Endometrial microvascular endothelial cells (primary cell): ENCODE results near the gene ZBTB7A. TPM values are rescaled to one million over a fixed set of nuclear protein-coding genes. Genes with fewer than 3 reads are reported as not detected.

ENCODE experiments used
- in situ Hi-C: cut with HindIII; loops from 2 replicates; pipeline ENCODE4 v1.10.0; 2017; ENCODE audit warnings: low sequenced_read_pairs, low pct_unique_long_range_greater_than_20kb; ENCODE audit errors: inconsistent ontology term
- total RNA-seq: library from RNA; depleted of rRNA; stranded (reverse); fragments of >200 nt; gene quantifications from one replicate; pipeline ENCODE4 v1.2.3, GENCODE V29; 2015; ENCODE audit errors: inconsistent ontology term

ZBTB7A gene
- total RNA-seq, 1 donor from 2014 or later, result 28.1 TPM

DNA sequence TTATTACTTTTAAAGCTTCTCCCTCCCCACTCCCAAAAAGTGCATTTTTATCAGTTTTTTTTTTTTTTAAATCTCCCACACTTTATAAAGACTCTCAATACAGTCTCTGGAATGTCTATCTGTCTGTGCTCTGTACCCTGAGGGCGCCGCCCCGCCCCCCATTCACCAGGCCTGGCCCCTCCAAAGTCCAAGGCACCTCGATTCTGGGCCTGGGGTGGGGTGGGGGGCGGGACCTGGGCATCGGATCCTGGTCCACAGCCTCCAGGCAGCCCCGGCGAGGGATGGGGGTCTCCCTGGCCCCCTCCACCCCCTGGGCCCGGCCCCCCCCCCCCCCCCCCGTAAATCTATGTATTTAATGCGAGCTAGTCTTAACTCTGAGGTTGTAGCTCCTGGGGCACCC lies 23.3 kb downstream of the ZBTB7A start:
- in situ Hi-C loops, result no loop called here

DNA sequence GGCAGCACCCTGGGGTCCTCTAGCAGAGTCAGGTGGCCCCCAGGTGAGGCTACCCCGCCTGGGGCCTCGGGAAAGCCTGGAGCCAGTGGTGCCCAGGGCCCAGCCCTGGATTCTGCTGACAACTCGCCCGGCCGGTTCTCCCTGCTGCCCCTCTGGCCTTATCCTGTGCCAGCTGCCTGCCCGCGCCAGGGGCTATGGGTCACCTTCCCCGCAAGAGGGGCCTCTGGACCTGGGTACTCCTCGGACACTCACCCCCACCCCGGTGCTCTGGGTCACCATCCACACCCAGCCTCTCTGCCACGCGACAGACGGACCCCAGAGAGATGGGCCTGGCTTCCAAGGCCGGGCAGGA lies 24.0 kb downstream of the ZBTB7A start:
- in situ Hi-C loops, result no loop called here

DNA sequence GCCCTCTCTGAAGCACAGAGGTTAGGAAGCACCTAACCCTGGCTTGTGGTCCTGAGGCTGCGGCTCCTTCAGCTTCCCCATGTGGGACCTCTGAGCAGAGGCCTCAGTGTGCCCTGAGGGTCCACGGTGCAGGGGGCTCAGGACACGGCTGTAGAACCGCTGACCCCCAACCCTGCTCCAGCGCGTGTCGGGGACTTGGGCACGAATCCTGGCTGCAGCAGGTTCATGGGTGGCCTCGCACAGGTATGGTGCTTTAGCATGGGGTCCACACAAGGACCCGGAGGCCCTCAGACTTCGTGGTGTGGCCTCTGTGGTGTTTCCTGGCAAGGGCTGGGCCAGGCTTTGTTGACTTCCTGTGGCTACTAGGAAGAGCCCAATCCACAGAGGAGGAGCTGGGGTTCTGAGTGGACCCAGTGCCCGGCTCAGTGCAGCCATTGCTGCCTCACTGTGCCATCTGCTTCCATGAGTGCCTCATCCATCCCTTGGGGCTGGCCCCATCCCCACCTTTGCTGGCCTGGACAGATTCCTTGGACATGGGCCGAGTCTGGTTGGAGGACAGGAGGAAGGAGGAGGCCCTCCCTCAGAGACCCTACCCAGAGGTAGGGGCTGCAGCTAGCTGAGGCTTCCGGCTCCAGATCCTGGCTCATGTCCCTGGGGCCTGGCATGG lies 24.5 kb downstream of the ZBTB7A start:
- in situ Hi-C loops, result no loop called here

DNA sequence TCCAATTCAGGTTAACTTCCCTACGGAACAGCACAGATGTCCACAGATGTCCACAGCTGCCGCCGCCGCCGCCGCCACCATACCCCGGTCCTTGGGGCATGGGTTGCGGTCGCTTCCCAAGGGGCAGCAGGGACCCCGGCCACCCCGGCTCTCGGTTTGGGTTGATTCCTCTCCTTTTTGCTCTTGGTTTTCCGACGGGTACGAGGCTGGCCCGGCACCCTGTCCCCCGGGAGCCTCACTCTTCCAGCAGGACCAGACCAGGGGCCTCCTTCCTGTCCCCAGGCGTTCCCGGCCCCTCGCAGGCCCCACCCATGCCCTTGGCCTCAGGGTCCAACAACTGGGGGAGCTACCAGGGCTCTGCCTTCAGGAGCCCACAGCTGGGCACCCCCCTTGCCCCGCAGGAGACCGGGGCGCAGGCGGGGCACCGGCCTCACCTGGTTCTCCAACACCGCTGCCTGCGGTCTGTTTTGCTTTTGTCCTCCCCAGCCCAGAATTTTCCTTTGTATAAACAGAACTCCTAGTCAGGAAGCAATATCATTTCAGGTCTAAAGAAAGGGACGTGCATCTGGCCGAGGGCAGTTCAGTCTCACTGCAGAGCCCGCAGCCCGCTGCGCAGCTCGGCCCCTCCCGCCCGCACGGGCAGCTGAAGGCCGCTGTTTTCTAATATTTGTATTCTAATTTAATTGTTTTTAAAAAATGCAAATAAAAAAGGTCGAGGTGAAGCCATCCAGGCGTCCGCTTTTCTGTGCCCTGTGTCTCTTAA lies 27.9 kb downstream of the ZBTB7A start:
- in situ Hi-C loops, result no loop called here

DNA sequence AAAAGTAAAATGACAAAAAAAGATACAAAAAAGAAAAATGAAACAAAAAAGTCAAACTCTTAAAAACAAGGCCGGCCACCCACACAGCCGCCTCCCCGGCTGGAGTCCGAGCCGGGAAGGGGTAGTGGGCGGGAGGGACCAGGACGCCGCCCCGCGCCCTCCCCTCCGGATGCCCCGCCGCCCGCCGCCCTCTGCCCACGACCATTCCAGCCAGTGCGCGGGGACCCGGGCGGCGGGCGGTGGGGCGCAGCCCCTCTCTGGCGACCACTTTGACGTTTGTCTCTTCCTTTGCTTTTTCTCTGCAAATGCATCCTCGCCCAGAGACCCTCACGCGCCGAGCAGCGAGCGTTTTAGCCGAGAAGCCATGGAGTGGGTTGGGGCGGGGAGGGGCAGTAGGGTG lies 28.6 kb downstream of the ZBTB7A start:
- in situ Hi-C loops, result no loop called here

DNA sequence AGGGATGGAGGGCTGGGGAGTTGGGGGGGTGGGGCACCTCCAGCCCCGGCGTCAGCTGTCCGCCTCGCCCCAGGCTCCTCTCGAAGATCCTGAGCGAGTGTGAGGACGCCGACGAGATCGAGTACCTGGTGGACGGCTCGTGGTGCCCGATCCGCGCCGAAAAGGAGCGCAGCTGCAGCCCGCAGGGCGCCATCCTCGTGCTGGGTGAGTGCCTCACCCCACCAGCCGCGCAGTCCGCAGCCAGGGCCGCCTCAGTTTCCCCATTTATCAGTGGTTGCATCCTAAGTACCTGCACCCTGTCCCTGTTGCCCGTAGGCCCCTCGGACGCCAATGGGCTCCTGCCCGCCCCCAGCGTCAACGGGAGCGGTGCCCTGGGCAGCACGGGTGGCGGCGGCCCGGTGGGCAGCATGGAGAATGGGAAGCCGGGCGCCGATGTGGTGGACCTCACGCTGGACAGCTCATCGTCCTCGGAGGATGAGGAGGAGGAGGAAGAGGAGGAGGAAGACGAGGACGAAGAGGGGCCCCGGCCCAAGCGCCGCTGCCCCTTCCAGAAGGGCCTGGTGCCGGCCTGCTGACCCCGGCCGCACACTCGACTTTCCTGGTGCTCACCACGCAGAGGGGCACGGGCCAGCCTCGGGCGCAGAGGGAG lies 29.3 kb downstream of the ZBTB7A start:
- in situ Hi-C loops, result no loop called here

DNA sequence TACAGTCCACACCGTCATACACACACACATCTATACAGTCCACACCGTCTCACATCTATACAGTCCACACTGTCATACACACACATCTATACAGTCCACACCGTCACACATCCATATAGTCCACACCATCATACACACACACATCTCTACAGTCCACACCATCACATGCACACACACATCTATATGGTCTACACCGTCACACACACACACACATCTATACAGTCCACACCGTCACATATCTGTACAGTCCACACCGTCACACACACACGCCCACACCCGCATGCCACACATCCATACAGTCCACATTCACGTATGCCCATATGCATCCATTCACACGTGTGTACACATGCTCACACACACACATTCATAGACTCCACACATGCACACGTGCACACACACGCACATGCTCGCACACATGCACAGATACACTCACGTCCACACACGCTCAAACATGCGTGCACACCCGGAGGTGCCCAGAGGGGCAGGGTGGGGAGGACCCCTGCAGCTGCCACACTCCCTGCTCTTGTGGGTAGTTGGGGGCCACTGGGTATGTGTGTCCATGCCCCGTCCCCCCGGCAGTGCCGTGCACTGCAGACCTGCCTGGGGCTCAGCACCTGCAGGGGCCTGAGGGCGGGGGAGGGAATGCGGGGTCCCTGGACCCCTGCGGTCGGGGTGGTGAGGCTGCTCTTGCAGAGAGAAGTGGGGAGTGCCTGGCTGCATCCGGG lies 30.0 kb downstream of the ZBTB7A start:
- in situ Hi-C loops, result no loop called here

DNA sequence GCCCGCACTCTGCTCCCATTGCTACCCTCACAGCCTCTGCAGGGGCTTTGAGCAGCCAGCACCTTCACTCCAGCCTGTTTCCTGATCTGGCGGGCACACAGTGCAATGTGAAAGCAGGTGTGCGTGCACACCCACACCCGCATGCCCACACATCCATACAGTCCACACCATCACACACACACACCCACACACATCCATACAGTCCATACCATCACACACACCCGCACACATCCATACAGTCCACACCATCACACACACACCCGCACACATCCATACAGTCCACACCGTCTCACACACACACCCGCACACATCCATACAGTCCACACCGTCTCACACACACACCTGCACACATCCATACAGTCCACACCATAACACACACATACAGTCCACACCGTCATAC lies 31.1 kb downstream of the ZBTB7A start:
- in situ Hi-C loops, result no loop called here

DNA sequence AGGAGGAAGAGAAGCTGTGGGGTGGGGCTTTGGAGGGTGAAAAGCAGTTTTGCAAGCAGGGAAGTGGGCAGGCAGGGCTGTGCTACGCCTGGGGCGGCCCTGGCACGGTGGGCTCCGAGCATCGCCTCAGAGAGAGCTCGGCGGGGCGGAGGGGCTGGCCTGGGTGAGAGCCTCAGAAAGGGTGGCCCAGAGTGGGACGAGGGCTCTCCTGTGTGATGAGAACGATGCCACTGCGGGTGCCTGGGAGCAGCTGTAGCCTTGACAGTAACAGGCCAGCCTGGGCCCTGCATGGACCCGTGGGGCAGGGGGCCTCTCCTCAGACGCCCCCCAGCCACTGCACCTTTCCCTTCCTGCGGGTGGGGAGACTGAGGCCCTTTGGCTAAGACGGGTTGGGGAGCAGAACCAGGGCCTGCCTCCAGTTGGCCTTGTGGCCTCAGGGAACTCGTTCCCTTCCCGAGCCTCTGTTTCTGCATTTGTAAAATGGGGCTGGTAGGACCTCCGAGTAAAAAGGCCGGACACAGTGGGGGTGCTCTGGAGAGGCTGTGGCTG lies 31.6 kb downstream of the ZBTB7A start:
- in situ Hi-C loops, result no loop called here

DNA sequence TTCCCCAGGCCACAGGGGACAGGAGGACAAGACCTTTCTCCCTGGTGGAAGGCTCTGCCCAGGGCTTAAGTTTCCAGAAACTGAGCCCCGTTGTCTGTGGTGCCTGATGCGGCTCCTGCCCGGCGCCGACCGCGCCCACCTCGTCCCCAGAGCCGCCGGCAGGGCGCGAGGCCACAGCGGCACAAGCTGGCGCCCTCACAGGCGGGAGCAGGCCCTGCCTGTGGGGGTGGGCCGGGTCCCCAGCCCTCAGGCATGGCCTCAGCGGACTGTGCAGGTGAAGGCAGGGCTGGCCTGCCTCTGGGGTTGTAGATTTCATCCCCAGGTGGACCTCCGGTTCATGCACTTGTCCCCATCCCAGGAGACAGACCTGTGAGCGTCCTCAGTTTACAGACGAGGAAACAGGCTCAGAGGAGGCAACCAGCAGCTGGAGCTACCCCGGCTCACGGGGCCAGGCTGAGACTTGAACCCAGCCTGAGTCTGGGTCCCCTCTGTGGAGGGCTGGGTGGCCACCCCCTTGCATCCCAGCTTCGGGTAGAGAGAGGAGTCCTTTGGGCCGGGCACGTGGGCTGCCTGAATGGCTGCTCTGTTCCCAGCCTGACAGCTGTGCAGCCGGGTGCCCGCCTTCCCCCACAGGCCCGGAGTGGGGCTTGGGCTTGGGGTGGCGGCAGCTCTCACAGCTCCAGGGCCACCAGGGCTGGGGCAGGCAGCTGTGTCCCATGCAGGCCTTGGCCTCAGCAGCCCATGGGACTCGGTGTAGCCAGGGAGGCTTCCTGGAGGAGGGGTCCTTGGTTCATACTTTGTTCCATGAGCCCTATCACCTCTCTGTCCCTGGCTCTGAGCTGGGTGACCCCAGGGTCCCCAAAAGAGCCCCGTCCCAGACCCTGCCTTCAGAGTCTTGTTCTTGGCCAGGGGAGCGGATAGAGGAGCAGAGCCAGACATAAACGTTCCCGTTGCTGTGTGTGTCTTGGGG lies 32.4 kb downstream of the ZBTB7A start:
- in situ Hi-C loops, result no loop called here

DNA sequence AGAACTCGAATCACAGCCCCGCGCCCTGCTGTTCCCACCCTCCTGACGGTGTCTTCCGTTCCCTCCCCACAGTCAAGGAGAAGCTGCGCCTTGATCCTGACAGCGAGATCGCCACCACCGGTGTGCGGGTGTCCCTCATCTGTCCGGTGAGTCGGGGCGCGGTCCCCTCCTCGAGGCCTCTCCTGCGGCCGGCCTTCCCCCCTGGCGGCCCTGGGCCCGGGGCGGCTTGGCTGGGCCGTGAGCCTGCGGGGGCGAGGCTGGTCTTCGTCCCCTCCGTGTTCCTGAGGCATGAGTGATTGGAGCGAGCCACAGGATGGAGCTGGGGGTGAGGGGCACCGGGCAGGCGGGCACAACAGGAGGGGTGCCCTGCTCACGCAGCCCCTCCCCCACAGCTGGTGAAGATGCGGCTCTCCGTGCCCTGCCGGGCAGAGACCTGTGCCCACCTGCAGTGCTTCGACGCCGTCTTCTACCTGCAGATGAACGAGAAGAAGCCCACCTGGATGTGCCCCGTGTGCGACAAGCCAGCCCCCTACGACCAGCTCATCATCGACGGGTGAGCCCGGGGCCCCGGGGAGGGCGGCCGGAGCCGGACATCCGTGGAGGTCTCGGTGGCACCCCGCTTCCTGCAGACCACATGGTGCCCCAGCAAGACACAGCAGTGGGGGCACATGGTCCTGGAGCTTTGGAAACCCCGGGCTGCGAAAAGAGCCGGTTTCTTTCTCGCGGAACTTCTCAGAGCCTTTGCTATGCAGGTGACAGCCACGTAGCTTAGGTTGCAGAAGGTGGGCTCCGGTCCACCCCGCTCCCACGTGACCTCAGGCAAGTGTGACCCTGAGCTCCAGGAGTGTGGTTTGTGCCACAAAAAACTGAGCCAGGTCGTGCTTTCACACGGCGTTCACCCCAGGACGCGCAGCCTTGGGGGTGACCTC lies 33.4 kb downstream of the ZBTB7A start:
- in situ Hi-C loops, result no loop called here

DNA sequence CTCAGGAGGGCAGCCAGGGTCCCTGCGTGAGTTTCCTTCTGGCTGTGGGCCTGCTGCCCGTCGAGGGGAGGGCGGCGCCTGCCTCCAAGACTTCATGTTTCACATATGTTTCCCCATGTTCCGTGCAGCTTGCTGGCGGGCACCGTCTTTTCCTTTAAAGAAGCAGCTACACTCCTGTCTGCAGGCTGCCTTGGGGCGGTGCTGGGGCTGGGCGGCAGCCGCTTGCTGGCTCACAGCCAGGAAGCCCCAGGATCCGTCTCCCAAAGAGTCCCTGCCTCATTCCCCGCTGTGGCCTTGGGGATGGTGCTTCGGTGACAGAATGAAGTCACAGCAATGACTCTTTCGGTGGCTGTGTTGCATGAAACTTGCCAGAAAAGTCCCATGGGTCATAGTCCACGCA lies 34.3 kb downstream of the ZBTB7A start:
- in situ Hi-C loops, result no loop called here

DNA sequence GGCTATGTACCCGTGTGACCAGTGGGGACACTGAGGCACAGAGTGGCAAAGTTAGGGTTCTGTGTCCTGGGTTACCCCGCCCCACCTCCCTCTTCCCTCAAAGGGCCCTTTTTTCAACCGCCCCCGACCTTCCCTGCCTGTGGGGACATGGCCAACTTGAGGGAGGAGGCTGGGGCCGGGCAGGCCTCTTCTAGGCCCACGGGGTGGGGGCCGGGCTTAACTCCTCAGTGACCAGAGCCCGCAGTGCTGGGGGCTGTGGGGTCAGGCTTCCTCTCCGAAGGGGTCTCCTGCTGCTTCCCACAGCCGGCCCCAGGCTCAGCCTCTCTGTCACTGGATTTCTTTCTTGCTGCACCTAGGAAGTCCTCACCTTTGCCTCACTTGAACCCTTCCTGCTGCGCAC lies 35.3 kb downstream of the ZBTB7A start:
- in situ Hi-C loops, result no loop called here

DNA sequence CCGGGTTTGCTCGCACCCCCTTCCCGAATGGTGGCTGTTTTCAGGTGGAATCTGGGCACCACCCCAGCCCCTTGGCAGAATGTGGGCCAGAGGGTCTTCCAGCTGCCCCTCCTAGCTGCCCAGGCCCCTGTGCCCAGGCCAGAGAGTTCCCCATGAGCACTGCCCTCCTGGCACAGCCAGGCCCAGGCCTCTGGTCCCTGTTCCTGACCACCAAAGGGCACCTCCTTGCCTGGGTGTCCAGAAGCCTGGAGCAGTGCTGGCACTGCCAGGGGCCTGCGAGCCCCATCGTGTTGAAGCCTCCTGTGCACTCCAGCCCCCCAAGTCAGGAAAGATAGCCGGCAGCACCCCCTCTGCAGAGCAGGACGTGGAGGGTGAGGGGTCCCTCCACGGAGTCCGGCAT lies 35.7 kb downstream of the ZBTB7A start:
- in situ Hi-C loops, result no loop called here

DNA sequence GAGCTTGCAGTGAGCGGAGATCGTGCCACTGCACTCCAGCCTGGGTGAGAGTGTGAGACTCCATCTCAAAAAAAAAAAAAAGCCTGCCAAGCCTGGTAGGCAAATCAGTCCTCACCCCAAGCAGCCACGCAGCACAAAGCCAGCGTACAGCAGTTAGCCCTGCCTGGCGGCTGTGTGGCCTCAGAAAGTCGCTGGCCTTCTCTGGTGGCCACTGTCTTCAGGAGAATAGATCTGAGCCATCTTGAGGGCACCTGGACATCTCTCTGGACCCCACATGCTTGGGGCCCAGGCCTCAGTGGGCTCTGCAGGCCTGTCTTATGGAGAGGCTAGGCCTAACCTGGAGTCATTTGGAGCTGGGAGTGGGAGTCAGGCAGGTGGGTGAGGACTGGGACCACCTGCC lies 36.1 kb downstream of the ZBTB7A start:
- in situ Hi-C loops, result no loop called here

DNA sequence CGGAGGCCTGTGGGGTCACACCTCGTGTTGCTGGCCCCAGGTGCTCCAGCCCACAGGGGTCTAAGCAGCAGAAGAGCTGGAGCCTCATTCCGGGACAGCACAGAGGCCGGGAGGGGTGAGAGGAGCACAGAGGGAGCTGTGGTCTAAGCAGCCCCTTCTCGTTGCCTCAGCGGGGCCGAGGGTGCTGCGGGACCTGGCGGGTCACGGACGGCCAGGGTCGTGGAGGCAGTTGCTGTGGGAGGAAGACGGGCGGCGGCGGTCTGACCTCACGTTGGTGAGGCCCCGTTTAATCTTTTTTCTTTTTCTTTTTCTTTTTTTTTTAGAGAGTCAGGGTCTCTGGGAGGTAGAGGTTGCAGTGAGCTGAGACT lies 37.5 kb downstream of the ZBTB7A start:
- in situ Hi-C loops, result no loop called here
